Renal pelvis (tissue), 4 donors: ENCODE data around the gene NPW. TPM values are rescaled to one million over a fixed set of nuclear protein-coding genes. Genes with fewer than 3 reads are reported as not detected.

ENCODE experiments used
- DNase-seq: peaks from one replicate; pipeline ENCODE4 v3.0.0-alpha.2; 2013
- polyA plus RNA-seq, 3 donors: library from polyadenylated mRNA; unstranded; fragments of 120-200 nt; gene quantifications; one replicate each; pipeline ENCODE4 v1.2.1, GENCODE V29; 2013; ENCODE audit not compliant: insufficient read length in 3 of 3

The NPW gene
- polyA plus RNA-seq, 3 donors: 4.5 to 14.3 (median 12.0) TPM

- DNase-seq: no peak
These were observed 26.6 kb downstream of the NPW start for GRCh38 chr16:2045965-2046892.

GRCh38 chr16:2046893-2047329 is 27.3 kb downstream of the NPW start:
- no peak for DNase-seq

GRCh38 chr16:2047330-2048115 is 27.9 kb downstream of the NPW start, which contains the start of the genes NTHL1 and TSC2:
TSS of gene NTHL1 (minus strand) at chr16:2047834. CDS start at chr16:2047823, 11 bp downstream.
TSS of gene TSC2 (plus strand) at chr16:2047985. CDS start at chr16:2048616, 631 bp downstream.
- peak; percentile 96 for DNase-seq

GRCh38 chr16:2048116-2048543 is 28.5 kb downstream of the NPW start:
- no peak for DNase-seq

- no peak for DNase-seq
These were observed 33.6 kb downstream of the NPW start for GRCh38 chr16:2053211-2053610.

GRCh38 chr16:2053897-2054296 is 34.3 kb downstream of the NPW start:
- no peak for DNase-seq

- DNase-seq: no peak
These were observed 35.1 kb downstream of the NPW start for GRCh38 chr16:2054543-2055245.

GRCh38 chr16:2056077-2056476 is 36.5 kb downstream of the NPW start:
- no peak for DNase-seq

GRCh38 chr16:2056681-2057407 is 37.3 kb downstream of the NPW start:
- DNase-seq: no peak

GRCh38 chr16:2057438-2057837 is 37.9 kb downstream of the NPW start:
- no peak for DNase-seq

- no peak for DNase-seq
These were observed 38.8 kb downstream of the NPW start for GRCh38 chr16:2058420-2058819.

- peak; percentile 69 for DNase-seq
These were observed 39.3 kb downstream of the NPW start for GRCh38 chr16:2058872-2059271.

GRCh38 chr16:2060346-2060745 is 40.8 kb downstream of the NPW start:
- no peak for DNase-seq

GRCh38 chr16:2061023-2061422 is 41.4 kb downstream of the NPW start:
- no peak for DNase-seq

GRCh38 chr16:2061526-2061925 is 41.9 kb downstream of the NPW start:
- no peak for DNase-seq

- DNase-seq: no peak
These were observed 43.2 kb downstream of the NPW start for GRCh38 chr16:2062801-2063200.

GRCh38 chr16:2063861-2064260 is 44.3 kb downstream of the NPW start:
- DNase-seq: no peak

- DNase-seq: no peak
These were observed 44.9 kb downstream of the NPW start for GRCh38 chr16:2064368-2064945.

- DNase-seq: no peak
These were observed 46.6 kb downstream of the NPW start for GRCh38 chr16:2066139-2066538.
